Measurements from ENCODE around the gene COL6A5. TPM values are rescaled to one million over a fixed set of nuclear protein-coding genes. Genes with fewer than 3 reads are reported as not detected.

Gene COL6A5
- total and polyA plus RNA-seq, 2 donors, result 5.0 to 6.1 TPM

- Histone ChIP-seq H3K4me3 (ENCODE audit: low read depth, low read length) (no peak overlapping the region), H3K36me3 (ENCODE audit: insufficient read depth) (peaks cover 1% of the 10 kb centered on the region), H3K27ac (ENCODE audit: low read depth) (no peak overlapping the region), H3K4me1 (ENCODE audit: insufficient read depth) (no peaks in the 10 kb centered on the region)
- no peak for DNase-seq (ENCODE audit: extremely low spot score)
- 76% methylated on average over 4 of the region's 4 CpGs for WGBS
Observed at GRCh38 chr3:130519754-130520153, 174.3 kb downstream of the COL6A5 start.

GRCh38 chr3:130522399-130522798 lies 176.9 kb downstream of the COL6A5 start:
- DNase-seq (ENCODE audit: extremely low spot score), result no peak
- no peak overlapping the region for H3K27ac ChIP-seq (ENCODE audit: low read depth)
- H3K4me3 ChIP-seq (ENCODE audit: low read depth, low read length), result no peak overlapping the region
- 89% methylated on average over 2 of the region's 2 CpGs for WGBS
- H3K4me1 ChIP-seq (ENCODE audit: insufficient read depth), result no peaks in the 10 kb centered on the region
- peaks cover 1% of the 10 kb centered on the region for H3K36me3 ChIP-seq (ENCODE audit: insufficient read depth)

- 92% methylated on average over 1 of the region's 1 CpG for WGBS
- Histone ChIP-seq H3K4me1 (ENCODE audit: insufficient read depth) (no peaks in the 10 kb centered on the region), H3K27ac (ENCODE audit: low read depth) (no peak overlapping the region), H3K4me3 (ENCODE audit: low read depth, low read length) (no peak overlapping the region), H3K36me3 (ENCODE audit: insufficient read depth) (no peaks in the 10 kb centered on the region)
- DNase-seq (ENCODE audit: extremely low spot score), result no peak
Observed at GRCh38 chr3:130527426-130527825, 182.0 kb downstream of the COL6A5 start.

GRCh38 chr3:130528120-130528519 lies 182.6 kb downstream of the COL6A5 start:
- 76% methylated on average over 1 of the region's 1 CpG for WGBS
- DNase-seq (ENCODE audit: extremely low spot score), result no peak
- Histone ChIP-seq H3K4me3 (ENCODE audit: low read depth, low read length) (no peak overlapping the region), H3K27ac (ENCODE audit: low read depth) (no peak overlapping the region), H3K36me3 (ENCODE audit: insufficient read depth) (no peaks in the 10 kb centered on the region), H3K4me1 (ENCODE audit: insufficient read depth) (no peaks in the 10 kb centered on the region)

- H3K36me3 ChIP-seq (ENCODE audit: insufficient read depth), result no peaks in the 10 kb centered on the region
- no peak overlapping the region for H3K27ac ChIP-seq (ENCODE audit: low read depth)
- WGBS, result 60% methylated on average over 5 of the region's 5 CpGs
- no peak for DNase-seq (ENCODE audit: extremely low spot score)
- H3K4me1 ChIP-seq (ENCODE audit: insufficient read depth), result no peaks in the 10 kb centered on the region
- no peak overlapping the region for H3K4me3 ChIP-seq (ENCODE audit: low read depth, low read length)
Observed at GRCh38 chr3:130529486-130530215, 184.2 kb downstream of the COL6A5 start.

GRCh38 chr3:130533247-130533646 lies 187.8 kb downstream of the COL6A5 start:
- WGBS, result 72% methylated on average over 2 of the region's 2 CpGs
- Histone ChIP-seq H3K36me3 (ENCODE audit: insufficient read depth) (peaks cover 1% of the 10 kb centered on the region), H3K4me1 (ENCODE audit: insufficient read depth) (no peaks in the 10 kb centered on the region), H3K4me3 (ENCODE audit: low read depth, low read length) (no peak overlapping the region), H3K27ac (ENCODE audit: low read depth) (no peak overlapping the region)
- DNase-seq (ENCODE audit: extremely low spot score), result no peak

Other genes with a start within 250 kb of the COL6A5 start
- 31.5 TPM for gene COL6A6, start 171.5 kb downstream of the COL6A5 start, total RNA-seq
- gene COL6A6, start 171.5 kb downstream of the COL6A5 start, polyA plus RNA-seq, result 0.04 TPM